IMR-90 (cell line): ENCODE data around the gene ERC2. TPM values are rescaled to one million over a fixed set of nuclear protein-coding genes. Genes with fewer than 3 reads are reported as not detected.

ENCODE experiments used
- ATAC-seq: fragments of 200-7000 bp; cut with Tn5 transposase; 2 replicates; pipeline ENCODE4 v1.9.1; 2020; ENCODE audit warnings: low read depth, mild to moderate bottlenecking, moderate library complexity
- BruUV-seq: library from RNA; stranded (reverse); fragments of 400-500 nt; replicated peaks from 2 replicates; lab custom pipeline; 2021; lab: Mats Ljungman, UMichigan
- CTCF ChIA-PET: fragments of 300-600 bp; formaldehyde crosslinking; extraction: SDS; loops from one replicate; lab custom pipeline; 2021; ENCODE audit warnings: antibody characterized with exemption; lab: Yijun Ruan, JAX
- POLR2A ChIA-PET: fragments of 300-600 bp; sonication (Branson Sonifier 250); formaldehyde crosslinking; loops from one replicate; lab custom pipeline; 2022; ENCODE audit warnings: antibody characterized with exemption; ENCODE audit not compliant: unreplicated experiment; lab: Charles Lee
- DNase-seq: peaks from one replicate; pipeline ENCODE4 v3.0.0; 2013
- H2AFZ ChIP-seq: replicated peaks from 2 replicates; pipeline ENCODE3; 2013; ENCODE audit warnings: low read length, mild to moderate bottlenecking; ENCODE audit not compliant: poor library complexity
- H2AK5ac ChIP-seq: 2 replicates; pipeline ENCODE4 v1.6.1; 2013; ENCODE audit warnings: low read depth, low read length, inconsistent platforms
- H2AK9ac ChIP-seq: replicated peaks from 2 replicates; pipeline ENCODE3; 2013; ENCODE audit warnings: mild to moderate bottlenecking, low read depth, low read length, moderate library complexity; ENCODE audit not compliant: poor library complexity
- H2BK120ac ChIP-seq: 2 replicates; pipeline ENCODE4 v1.6.1; 2013; ENCODE audit warnings: low read depth, low read length, inconsistent platforms
- H2BK15ac ChIP-seq: 3 replicates; pipeline ENCODE4 v1.6.1; 2013; ENCODE audit warnings: low read depth, low read length, inconsistent platforms
- H2BK20ac ChIP-seq: 2 replicates; pipeline ENCODE4 v1.6.1; 2013; ENCODE audit warnings: low read depth, mild to moderate bottlenecking, inconsistent platforms, low read length, moderate library complexity
- H2BK5ac ChIP-seq: 2 replicates; pipeline ENCODE4 v1.6.1; 2013; ENCODE audit warnings: mild to moderate bottlenecking, low read depth, low read length, inconsistent platforms; ENCODE audit not compliant: poor library complexity, severe bottlenecking
- H3K14ac ChIP-seq: replicated peaks from 2 replicates; pipeline ENCODE4 v1.6.1; 2013; ENCODE audit warnings: low read depth, low read length, inconsistent platforms
- H3K18ac ChIP-seq: 2 replicates; pipeline ENCODE4 v1.6.1; 2013; ENCODE audit warnings: low read depth, low read length, control low read depth
- H3K23ac ChIP-seq: 2 replicates; pipeline ENCODE4 v1.6.1; 2013; ENCODE audit warnings: low read depth, low read length, inconsistent platforms
- H3K27ac ChIP-seq: 2 replicates; pipeline ENCODE4 v1.5.1; 2013; ENCODE audit warnings: mild to moderate bottlenecking, control low read depth, low read length; ENCODE audit not compliant: insufficient read depth
- H3K27me3 ChIP-seq: 2 replicates; pipeline ENCODE4 v1.6.1; 2013; ENCODE audit warnings: low read length; ENCODE audit not compliant: control insufficient read depth, insufficient read depth
- H3K36me3 ChIP-seq: 2 replicates; pipeline ENCODE4 v1.6.1; 2013; ENCODE audit warnings: low read length, mixed read lengths; ENCODE audit not compliant: control insufficient read depth, insufficient read depth
- H3K4ac ChIP-seq: 2 replicates; pipeline ENCODE4 v1.6.1; 2013; ENCODE audit warnings: low read depth, low read length, inconsistent platforms
- H3K4me1 ChIP-seq: 2 replicates; pipeline ENCODE4 v1.6.1; 2013; ENCODE audit warnings: low read length, mixed read lengths; ENCODE audit not compliant: control insufficient read depth, insufficient read depth
- H3K4me2 ChIP-seq: 2 replicates; pipeline ENCODE4 v1.6.1; 2013; ENCODE audit warnings: low read depth, mild to moderate bottlenecking, control low read depth, low read length, moderate library complexity
- H3K4me3 ChIP-seq: 2 replicates; pipeline ENCODE4 v1.5.1; 2013; ENCODE audit warnings: low read depth, mild to moderate bottlenecking, control low read depth, low read length, moderate library complexity; ENCODE audit not compliant: insufficient read depth
- H3K56ac ChIP-seq: 2 replicates; pipeline ENCODE4 v1.6.1; 2013; ENCODE audit warnings: low read length, inconsistent platforms; ENCODE audit not compliant: insufficient read depth; ENCODE audit errors: extremely low read depth
- H3K79me1 ChIP-seq, 2 experiments: 2 replicates each; pipeline ENCODE4 v1.6.1; 2013; ENCODE audit warnings: low read length in 2 of 2, inconsistent platforms in 1 of 2, low read depth in 1 of 2
- H3K9ac ChIP-seq: 2 replicates; pipeline ENCODE4 v1.6.1; 2013; ENCODE audit warnings: low read depth, low read length, control low read depth
- H3K9me1 ChIP-seq: 2 replicates; pipeline ENCODE4 v1.6.1; 2013; ENCODE audit warnings: low read length, inconsistent platforms; ENCODE audit not compliant: insufficient read depth
- H3K9me3 ChIP-seq: 2 replicates; pipeline ENCODE4 v1.6.1; 2013; ENCODE audit warnings: low read length; ENCODE audit not compliant: control insufficient read depth, insufficient read depth
- H4K20me1 ChIP-seq: 2 replicates; pipeline ENCODE4 v1.6.1; 2013; ENCODE audit warnings: low read length, inconsistent platforms; ENCODE audit not compliant: insufficient read depth
- H4K5ac ChIP-seq: 2 replicates; pipeline ENCODE4 v1.6.1; 2013; ENCODE audit warnings: mild to moderate bottlenecking, low read depth, low read length, control low read depth
- H4K8ac ChIP-seq, 2 experiments: 2 replicates each; pipeline ENCODE4 v1.6.1; 2013; ENCODE audit warnings: low read depth in 2 of 2, low read length in 2 of 2, control low read depth in 1 of 2, inconsistent platforms in 1 of 2
- H4K91ac ChIP-seq: 2 replicates; pipeline ENCODE4 v1.6.1; 2013; ENCODE audit warnings: low read depth, low read length, inconsistent platforms; ENCODE audit not compliant: insufficient read depth
- CTCF ChIP-seq: conservative IDR thresholded peaks from 2 replicates; pipeline ENCODE4 v1.5.1; 2012; ENCODE audit warnings: mild to moderate bottlenecking, low read depth, low read length, improper control_type of control experiment
- MAFK ChIP-seq: IDR thresholded peaks from 2 replicates; pipeline ENCODE4 v1.6.1; 2012; ENCODE audit warnings: low read depth, low read length, improper control_type of control experiment
- RAD21 ChIP-seq: IDR thresholded peaks from 2 replicates; pipeline ENCODE4 v1.6.1; 2012; ENCODE audit warnings: low read length, improper control_type of control experiment
- SMC3 ChIP-seq: fragments of 150-350 bp; IDR thresholded peaks from 2 replicates; pipeline ENCODE4 v1.6.1; 2016; ENCODE audit warnings: low read depth, mild to moderate bottlenecking, antibody characterized with exemption, low read length, moderate library complexity
- dilution Hi-C: fragments of 300-500 bp; cut with HindIII; formaldehyde crosslinking; loops from one replicate; pipeline ENCODE4 v1.14.3; 2018; ENCODE audit warnings: low sequenced_read_pairs; ENCODE audit not compliant: unreplicated experiment
- in situ Hi-C: fragments of 300-500 bp; cut with MboI; formaldehyde crosslinking; loops from 3 replicates; pipeline ENCODE4 v1.14.3; 2019; ENCODE audit warnings: low sequenced_read_pairs, inconsistent platforms, mixed read lengths
- intact Hi-C: fragments of 100-400 bp; cut with micrococcal nuclease; formaldehyde crosslinking; loops from 2 replicates; pipeline ENCODE4 v1.10.0; 2022
- polyA plus RNA-seq, 3 experiments: library from polyadenylated mRNA; depleted of rRNA; stranded (reverse); fragments of >200 nt; gene quantifications; 2 replicates each; pipeline ENCODE4 v1.2.3, GENCODE V29; 2012; ENCODE audit warnings: low replicate concordance in 1 of 3
- total RNA-seq: library from RNA; depleted of rRNA; stranded (reverse); fragments of >200 nt; gene quantifications from 2 replicates; pipeline ENCODE4 v1.2.3, GENCODE V29; 2012

ERC2 gene
- total and polyA plus RNA-seq, 2 of the 4 experiments (the other 2 are of a cell fraction): 0.17 to 0.18 TPM

DNA sequence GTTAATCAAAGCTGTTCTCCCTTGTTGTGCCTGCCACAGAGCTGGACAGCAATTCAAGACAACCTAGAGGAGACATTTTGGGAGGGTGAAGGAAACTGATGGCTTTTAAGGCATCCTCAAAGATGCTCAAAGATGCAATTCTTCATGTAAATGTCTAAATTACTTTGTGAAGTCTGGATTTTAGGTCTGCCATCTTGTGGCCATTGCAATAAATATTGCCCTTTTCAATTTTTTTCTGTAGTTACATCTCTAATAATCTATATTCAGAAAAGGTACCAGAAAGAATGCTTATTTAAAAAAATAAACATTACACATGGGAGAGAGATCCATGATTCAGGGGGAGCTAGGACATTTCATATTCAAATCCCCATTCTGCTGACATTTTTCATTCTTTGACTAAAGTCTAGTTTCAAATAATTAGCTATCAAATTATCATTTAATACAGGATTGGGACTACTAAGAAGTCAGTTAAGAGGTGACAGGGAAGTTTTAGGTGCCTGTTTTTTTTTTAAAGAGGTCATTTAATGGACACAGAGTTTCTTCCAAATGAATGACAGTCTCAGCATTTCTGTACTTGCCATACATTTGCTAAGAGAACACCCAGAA is 721.4 kb downstream of the ERC2 start:
- TF ChIP-seq CTCF (peak; percentile 52), SMC3 (peak; percentile 64), RAD21 (peak; percentile 47), MAFK (no peak)
- Histone ChIP-seq H3K23ac (no peak overlapping the region), H3K79me1 (no peaks in the 10 kb centered on the region), H3K9me3 (no peaks in the 10 kb centered on the region), H2AFZ (no peak overlapping the region), H3K9me1 (peaks cover 3% of the 10 kb centered on the region; the same call in 1 of the 2 replicates), H3K9ac (no peak overlapping the region), H3K4ac (peak overlapping the region; percentile 24; the same call in 1 of the 2 replicates), H2BK5ac (no peak overlapping the region), H3K36me3 (no peaks in the 10 kb centered on the region), H2BK120ac (peak overlapping the region; percentile 52), H3K56ac (no peak overlapping the region), H3K4me1 (peaks cover 8% of the 10 kb centered on the region), H2BK20ac (peak overlapping the region; percentile 59; the same call in 1 of the 2 replicates), H4K5ac (no peak overlapping the region), H3K18ac (0 out of 2 replicates have a peak overlapping the region, but pooled peaks have one; percentile 62), H2AK5ac (no peak overlapping the region), H3K27ac (no peak overlapping the region), H3K4me3 (no peak overlapping the region), H2BK15ac (no peak overlapping the region), H3K4me2 (no peak overlapping the region), H3K27me3 (no peaks in the 10 kb centered on the region), H3K14ac (no peak overlapping the region), H4K20me1 (no peaks in the 10 kb centered on the region), H4K91ac (no peak overlapping the region), H4K8ac (no peak overlapping the region), H2AK9ac (no peak overlapping the region)
- ChIA-PET CTCF (interaction anchor here (0.6 to 1.6 kb wide), 9 partner anchors 9 to 878 kb away, joined by 3 to 8 read pairs (median 4); no protein-coding TSS in a partner anchor), POLR2A (interaction anchor here (0.7 kb wide), 1 partner anchor 261 kb away, joined by 3 read pairs; no protein-coding TSS in a partner anchor)
- intact Hi-C loops: loop anchor here (2.0 to 5.0 kb wide), 2 partner anchors 145 to 262 kb away; no protein-coding TSS in a partner anchor
- DNase-seq: peak; percentile 17
- in situ Hi-C loops: no loop called here
- BruUV-seq: no TSS peak
- ATAC-seq: no peak
- dilution Hi-C loops: no loop called here
